HCT116 (cell line): ENCODE results near the gene WDR43. TPM values are rescaled to one million over a fixed set of nuclear protein-coding genes. Genes with fewer than 3 reads are reported as not detected.

Experiments
- ATAC-seq: fragments of 200-7000 bp; cut with Tn5 transposase; 2 replicates; pipeline ENCODE4 v1.9.1; 2020; ENCODE audit warnings: mild to moderate bottlenecking, moderate library complexity
- BruUV-seq: library from RNA; stranded (reverse); fragments of 400-500 nt; replicated peaks from 2 replicates; lab custom pipeline; 2021; lab: Mats Ljungman, UMichigan
- CTCF ChIA-PET: fragments of 300-600 bp; sonication (Branson Sonifier 250); formaldehyde crosslinking; loops from one replicate; lab custom pipeline; 2021; ENCODE audit warnings: antibody characterized with exemption; lab: Charles Lee
- POLR2A ChIA-PET: fragments of 300-600, 350-600 bp; sonication (Branson Sonifier 250); formaldehyde crosslinking; loops from one replicate; lab custom pipeline; 2021; ENCODE audit warnings: antibody characterized with exemption; lab: Charles Lee
- RAD21 ChIA-PET, 2 experiments: fragments of 300-600 bp; sonication (Branson Sonifier 250); formaldehyde crosslinking; loops; one replicate each; lab custom pipeline; 2023; ENCODE audit warnings: low total read pairs in 2 of 2; ENCODE audit not compliant: uncharacterized antibody in 2 of 2, unreplicated experiment in 2 of 2, low non-redundant PET in 1 of 2; lab: Charles Lee
- DNase-seq: peaks from one replicate; pipeline ENCODE4 v3.0.0-alpha.2; 2010; ENCODE audit warnings: low read depth, low spot score
- H2AFZ ChIP-seq: fragments of 200-600 bp; shearing (Covaris generic), sonication (generic); 2 replicates; pipeline ENCODE4 v1.6.1; 2017; ENCODE audit warnings: low read depth, mixed run types, mixed read lengths, antibody characterized with exemption, low read length; ENCODE audit not compliant: poor library complexity, severe bottlenecking
- H3K27ac ChIP-seq: 2 replicates; pipeline ENCODE4 v1.5.1; 2012; ENCODE audit warnings: low read depth, low read length
- H3K27me3 ChIP-seq: fragments of 200-600 bp; sonication (generic); 2 replicates; pipeline ENCODE4 v1.6.1; 2016; ENCODE audit warnings: mixed run types, low read length, mixed read lengths; ENCODE audit not compliant: insufficient read depth
- H3K36me3 ChIP-seq, 2 experiments: fragments of 200-500 bp in 1 of 2; fragments of 200-600 bp in 1 of 2; sonication (Bioruptor generic) in 1 of 2; sonication (generic) in 1 of 2; 2 replicates each; pipeline versions ENCODE4 v1.5.1 to v1.6.1; 2014 to 2016; ENCODE audit warnings: low read length in 2 of 2, inconsistent platforms in 1 of 2, mixed read lengths in 1 of 2, mixed run types in 1 of 2; ENCODE audit not compliant: insufficient read depth in 2 of 2, control insufficient read depth in 1 of 2
- H3K4me1 ChIP-seq, 2 experiments: fragments of 200-600 bp in 1 of 2; sonication (generic) in 1 of 2; 2 replicates each; pipeline versions ENCODE4 v1.5.1 to v1.6.1; 2012 to 2017; ENCODE audit warnings: low read length in 2 of 2, inconsistent platforms in 1 of 2, mild to moderate bottlenecking in 1 of 2, mixed read lengths in 1 of 2, mixed run types in 1 of 2, moderate library complexity in 1 of 2; ENCODE audit not compliant: insufficient read depth in 2 of 2, control insufficient read depth in 1 of 2
- H3K4me2 ChIP-seq: fragments of 200-600 bp; sonication (generic); 2 replicates; pipeline ENCODE4 v1.6.1; 2017; ENCODE audit warnings: mixed run types, low read length, mixed read lengths
- H3K4me3 ChIP-seq, 2 experiments: fragments of 200-600 bp in 1 of 2; sonication (generic) in 1 of 2; replicated peaks in 1 of 2; 2 replicates each; pipeline ENCODE4 v1.5.1; 2011 to 2016; ENCODE audit warnings: low read length in 2 of 2, control low read depth in 1 of 2, low read depth in 1 of 2, mild to moderate bottlenecking in 1 of 2, mixed read lengths in 1 of 2, mixed run types in 1 of 2
- H3K79me2 ChIP-seq: fragments of 200-600 bp; sonication (generic); 2 replicates; pipeline ENCODE4 v1.6.1; 2017; ENCODE audit warnings: mild to moderate bottlenecking, mixed run types, low read length, moderate library complexity, mixed read lengths; ENCODE audit not compliant: insufficient read depth
- H3K9ac ChIP-seq: fragments of 200-600 bp; sonication (generic); 2 replicates; pipeline ENCODE4 v1.6.1; 2016; ENCODE audit warnings: low read length, mixed read lengths
- H3K9me2 ChIP-seq: fragments of 200-600 bp; sonication (generic), shearing (Covaris generic); 2 replicates; pipeline ENCODE4 v1.6.1; 2017; ENCODE audit warnings: mixed run types, mild to moderate bottlenecking, moderate library complexity; ENCODE audit not compliant: insufficient read depth
- H3K9me3 ChIP-seq, 2 experiments: fragments of 200-500 bp in 1 of 2; fragments of 200-600 bp in 1 of 2; sonication (Bioruptor generic) in 1 of 2; sonication (generic) in 1 of 2; 2 replicates each; pipeline ENCODE4 v1.6.1; 2014 to 2017; ENCODE audit warnings: low read length in 2 of 2, mixed read lengths in 2 of 2, inconsistent platforms in 1 of 2, low read depth in 1 of 2, mild to moderate bottlenecking in 1 of 2, mixed run types in 1 of 2, moderate library complexity in 1 of 2; ENCODE audit not compliant: control insufficient read depth in 1 of 2, insufficient read depth in 1 of 2
- H4K20me1 ChIP-seq: fragments of 200-600 bp; sonication (generic), shearing (Covaris generic); 2 replicates; pipeline ENCODE4 v1.6.1; 2017; ENCODE audit warnings: mixed run types, mild to moderate bottlenecking, moderate library complexity; ENCODE audit not compliant: insufficient read depth
- ATF3 ChIP-seq: IDR thresholded peaks from 2 replicates; pipeline ENCODE4 v1.6.1; 2012
- CEBPB ChIP-seq: IDR thresholded peaks from 2 replicates; pipeline ENCODE4 v1.6.1; 2012; ENCODE audit warnings: low read depth
- EGR1 ChIP-seq: IDR thresholded peaks from 2 replicates; pipeline ENCODE4 v1.6.1; 2012; ENCODE audit warnings: low read depth
- EZH2phosphoT487 ChIP-seq: fragments of 200-600 bp; IDR thresholded peaks from 2 replicates; pipeline ENCODE4 v1.6.1; 2018; ENCODE audit warnings: antibody characterized with exemption, borderline replicate concordance
- JUND ChIP-seq: IDR thresholded peaks from 2 replicates; pipeline ENCODE4 v1.6.1; 2012
- MAX ChIP-seq: IDR thresholded peaks from 2 replicates; pipeline ENCODE4 v1.6.1; 2012
- POLR2A ChIP-seq: IDR thresholded peaks from 2 replicates; pipeline ENCODE4 v1.7.0; 2011; ENCODE audit warnings: borderline replicate concordance; ENCODE audit not compliant: insufficient read depth, insufficient read length; ENCODE audit errors: extremely low read depth
- REST ChIP-seq: IDR thresholded peaks from 2 replicates; pipeline ENCODE4 v1.6.1; 2012; ENCODE audit warnings: low read depth
- SIN3A ChIP-seq: IDR thresholded peaks from 2 replicates; pipeline ENCODE4 v1.6.1; 2012; ENCODE audit warnings: low read depth
- SP1 ChIP-seq: IDR thresholded peaks from 2 replicates; pipeline ENCODE4 v1.6.1; 2012; ENCODE audit warnings: low read depth
- SRF ChIP-seq: IDR thresholded peaks from 2 replicates; pipeline ENCODE4 v1.6.1; 2012; ENCODE audit warnings: low read depth
- TCF7L2 ChIP-seq: IDR thresholded peaks from 2 replicates; pipeline ENCODE4 v1.7.0; 2011; ENCODE audit warnings: borderline replicate concordance, inconsistent platforms; ENCODE audit not compliant: insufficient read depth, insufficient read length; ENCODE audit errors: extremely low read depth
- ZBTB33 ChIP-seq: IDR thresholded peaks from 2 replicates; pipeline ENCODE4 v1.6.1; 2011; ENCODE audit warnings: mild to moderate bottlenecking, low read length, moderate library complexity; ENCODE audit not compliant: insufficient replicate concordance; ENCODE audit errors: extremely low read depth
- ZNF274 ChIP-seq: fragments of 200-500 bp; sonication (Bioruptor generic); IDR thresholded peaks from 2 replicates; pipeline ENCODE4 v1.6.1; 2014; ENCODE audit warnings: mild to moderate bottlenecking, low read depth, low read length, inconsistent platforms
- intact Hi-C: fragments of 100-400 bp; cut with micrococcal nuclease; formaldehyde crosslinking; loops from 2 replicates; pipeline ENCODE4 v1.10.0; 2022
- total RNA-seq: library from RNA; stranded (reverse); gene quantifications from one replicate; pipeline ENCODE4 v1.2.1, GENCODE V29; 2021; ENCODE audit not compliant: unreplicated experiment

WDR43 gene
- total RNA-seq, 1 experiment from 2014 or later = 119 TPM

- no peaks in the 10 kb centered on the region; a peak in 1 of 4 replicates for H3K4me1 ChIP-seq
- no peaks in the 10 kb centered on the region for H3K79me2 ChIP-seq
- no peaks in the 10 kb centered on the region for H3K27me3 ChIP-seq
- H3K9me2 ChIP-seq = no peaks in the 10 kb centered on the region
- POLR2A ChIA-PET = no interaction called here
- intact Hi-C loops = no loop called here
- no peak overlapping the region for H3K9ac ChIP-seq
- DNase-seq = no peak
- no peaks in the 10 kb centered on the region for H4K20me1 ChIP-seq
- H3K27ac ChIP-seq = no peak overlapping the region
- no TSS peak for BruUV-seq
- CTCF ChIA-PET = no interaction called here
- no peak overlapping the region for H3K4me3 ChIP-seq
- no peak overlapping the region for H2AFZ ChIP-seq
- no peak for ATAC-seq
- TF ChIP-seq POLR2A = no peak
- no peak for TF ChIP-seq JUND
- TF ChIP-seq SIN3A = no peak
- no peak for TF ChIP-seq MAX
- no peak for TF ChIP-seq TCF7L2
- no peak for TF ChIP-seq SP1
- TF ChIP-seq ZBTB33 = no peak
- no peak for TF ChIP-seq ZNF274
- no peak for TF ChIP-seq EGR1
- TF ChIP-seq SRF = no peak
- no peak for TF ChIP-seq REST
- TF ChIP-seq CEBPB = no peak
- no peak for TF ChIP-seq ATF3
- TF ChIP-seq EZH2phosphoT487 = no peak
- H3K9me3 ChIP-seq = no peaks in the 10 kb centered on the region
- RAD21 ChIA-PET = no interaction called here
- H3K36me3 ChIP-seq = no peaks in the 10 kb centered on the region
- no peak overlapping the region for H3K4me2 ChIP-seq
Measured at GRCh38 chr2:28994074-28994473, 99.6 kb downstream of the WDR43 start.
